HT-29 (cell line): ENCODE data around the gene MED31. TPM values are rescaled to one million over a fixed set of nuclear protein-coding genes. Genes with fewer than 3 reads are reported as not detected.
"Not testable (repeated sequence)": the region's sequence is repeated elsewhere in the genome, so short reads cannot be mapped to it uniquely, and the experiment has no call there.

Experiments used
- DNase-seq: peaks from one replicate; pipeline ENCODE4 v3.0.0-alpha.2; 2015; ENCODE audit warnings: low spot score
- total RNA-seq: library from RNA; depleted of rRNA; stranded (reverse); fragments of >200 nt; shearing (Covaris generic); gene quantifications from 2 replicates; pipeline ENCODE4 v1.2.3, GENCODE V29; 2014

MED31 gene
- total RNA-seq, 1 experiment from 2014 or later, result 4.1 TPM

DNA sequence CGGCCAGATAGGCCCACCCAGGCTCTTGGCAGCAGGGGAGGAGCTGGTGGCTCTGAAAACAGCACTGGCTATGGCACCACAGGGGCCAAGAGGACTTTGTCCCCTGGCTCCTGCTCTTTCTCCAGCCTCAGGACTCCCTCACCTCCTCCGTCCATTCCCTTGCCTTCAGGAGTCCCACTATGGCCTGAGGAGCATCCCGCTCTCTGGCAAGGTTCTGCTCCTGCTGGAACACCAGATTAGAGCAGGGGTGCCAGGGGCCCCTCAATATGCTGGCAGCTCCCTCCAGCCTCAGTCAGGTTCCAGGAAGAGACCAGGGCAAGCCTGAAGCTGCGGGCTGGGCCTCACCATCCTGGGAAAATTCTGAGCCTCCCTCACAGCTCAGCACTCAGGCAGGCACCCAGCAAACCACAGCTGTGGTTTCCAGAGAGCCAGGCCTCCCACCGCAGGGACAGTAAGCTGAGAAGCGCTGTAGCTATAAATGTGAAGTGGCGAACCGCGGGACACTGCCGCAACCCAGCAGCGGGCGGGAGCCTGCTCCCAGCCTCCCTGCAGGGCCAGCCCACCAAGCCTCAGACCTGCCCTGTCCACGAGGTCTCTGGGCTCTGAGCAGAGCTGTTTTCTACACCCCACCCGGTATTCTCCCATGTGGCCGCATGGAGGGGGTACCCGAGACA lies 25.9 kb upstream of the MED31 start:
- DNase-seq, result no peak

- DNase-seq, result no peak
Measured at GRCh38 chr17:6676802-6677157, 25.4 kb upstream of the MED31 start.

- no peak for DNase-seq
Measured at GRCh38 chr17:6675201-6675825, 23.9 kb upstream of the MED31 start.

DNA sequence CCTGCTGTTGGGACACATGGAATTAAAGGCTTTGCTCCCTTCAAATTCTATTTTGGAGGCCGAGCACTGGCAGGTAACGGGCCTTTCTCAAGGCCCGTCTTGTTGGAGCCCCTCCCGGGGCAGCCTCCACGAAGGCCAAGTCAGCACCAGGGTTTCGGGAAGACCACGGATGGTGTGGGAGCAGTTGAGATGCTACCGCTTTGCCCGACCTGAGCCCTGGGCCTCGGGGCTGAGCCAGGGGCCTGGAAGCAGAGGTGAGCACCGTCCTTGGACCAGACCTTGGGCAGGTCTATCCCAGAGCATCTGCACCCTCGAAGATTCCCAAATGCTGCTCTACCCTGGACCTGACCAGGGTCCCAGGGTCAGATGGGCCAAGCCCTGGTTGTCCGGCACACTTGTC lies 23.2 kb upstream of the MED31 start:
- DNase-seq, result no peak

GRCh38 chr17:6671431-6671830 lies 20.0 kb upstream of the MED31 start:
- no peak for DNase-seq

GRCh38 chr17:6670999-6671398 lies 19.6 kb upstream of the MED31 start:
- DNase-seq, result no peak

DNA sequence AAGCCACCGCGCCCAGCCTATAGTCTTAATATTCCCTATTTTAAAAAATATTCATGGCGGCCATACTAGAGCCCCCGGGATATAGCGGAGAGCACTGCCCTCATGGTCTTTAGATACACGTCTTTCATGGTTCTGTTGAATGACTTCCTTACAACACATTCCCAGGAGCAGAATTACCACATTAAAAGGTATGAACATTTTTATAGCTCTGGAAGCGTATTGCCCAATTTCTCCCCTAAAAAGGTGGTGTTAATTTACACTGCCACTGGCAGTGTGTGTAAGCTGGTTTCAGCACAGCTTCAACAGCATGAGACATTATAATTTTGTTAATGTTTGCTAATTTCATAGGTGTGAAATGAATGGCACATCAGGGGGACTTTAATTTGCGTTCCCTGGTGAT lies 19.2 kb upstream of the MED31 start:
- no peak for DNase-seq

DNA sequence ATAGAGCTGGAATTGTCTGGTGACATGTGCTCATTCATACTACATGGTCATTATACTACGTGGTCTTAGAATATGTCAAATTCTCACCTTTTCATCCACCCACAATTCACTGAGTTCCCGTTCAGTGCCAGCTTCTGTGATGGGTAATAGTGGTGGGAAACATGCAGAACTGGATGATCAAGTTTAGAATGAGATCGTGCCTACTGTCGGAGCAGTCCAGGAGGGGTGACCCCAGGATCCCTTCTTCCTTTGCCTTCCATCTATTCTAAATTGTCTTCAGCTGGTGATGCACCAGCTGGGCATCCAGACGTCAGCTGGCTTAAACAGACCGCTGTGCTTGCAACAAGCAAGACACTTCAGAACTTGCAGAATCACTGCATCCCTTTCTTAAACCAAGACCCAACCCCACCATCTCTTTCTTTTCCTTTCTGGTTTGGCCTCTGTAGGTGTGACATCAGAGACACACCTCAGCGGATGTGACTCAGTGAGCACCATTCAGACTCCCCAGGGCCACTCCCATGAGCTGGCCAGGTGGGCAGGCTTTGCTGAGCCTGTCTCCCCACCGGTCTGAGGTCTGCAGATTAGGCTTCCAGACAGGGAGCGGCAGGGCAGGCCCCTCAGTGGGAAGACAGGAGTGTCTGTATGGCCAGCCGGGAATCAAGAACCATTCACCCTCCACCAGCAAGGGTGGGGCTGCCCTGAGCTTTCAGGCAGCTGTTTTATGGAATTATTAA lies 18.2 kb upstream of the MED31 start:
- DNase-seq, result no peak

- DNase-seq, result no peak
Measured at GRCh38 chr17:6668727-6669425, 17.5 kb upstream of the MED31 start.

- no peak for DNase-seq
Measured at GRCh38 chr17:6668219-6668618, 16.8 kb upstream of the MED31 start.

DNA sequence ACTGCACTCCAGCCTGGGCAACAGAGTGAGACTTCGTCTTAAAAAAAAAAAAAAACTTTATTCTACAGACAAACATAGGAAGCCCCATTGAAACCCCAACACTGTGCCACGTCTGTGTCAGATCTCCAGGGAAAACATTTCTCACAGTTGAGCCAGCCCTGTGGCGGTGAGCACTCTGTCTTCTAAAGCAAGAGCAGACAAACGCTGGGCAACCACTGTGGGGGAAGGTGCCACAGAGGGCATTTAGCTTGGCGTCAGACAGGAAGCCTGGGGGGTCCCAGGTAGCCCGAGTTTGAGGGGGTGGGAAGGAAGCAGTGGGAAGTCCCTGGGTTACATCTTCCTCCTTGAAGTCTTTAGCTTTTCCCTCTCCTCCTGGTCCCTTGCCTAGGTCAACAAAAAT lies 16.1 kb upstream of the MED31 start:
- DNase-seq, result no peak

DNA sequence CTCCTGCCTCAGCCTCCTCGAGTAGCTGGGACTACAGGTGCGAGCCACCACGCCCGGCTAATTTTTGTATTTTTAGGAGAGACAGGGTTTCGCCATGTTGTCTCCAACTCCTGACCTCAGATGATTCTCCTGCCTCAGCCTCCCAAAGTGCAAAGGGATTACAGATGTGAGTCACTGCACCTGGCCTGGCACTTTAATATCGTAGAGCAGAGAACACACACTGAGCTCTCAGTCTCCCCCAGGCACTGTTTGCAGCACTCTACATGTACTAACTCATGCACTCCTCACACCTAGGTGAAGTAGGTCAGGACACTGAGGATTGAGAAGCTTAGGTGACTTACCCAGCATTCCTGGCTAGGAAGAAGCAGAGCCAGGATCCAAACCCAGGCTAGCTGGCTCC lies 15.2 kb upstream of the MED31 start:
- DNase-seq, result no peak

GRCh38 chr17:6666077-6666521 lies 14.7 kb upstream of the MED31 start:
- peak; percentile 66 for DNase-seq

DNA sequence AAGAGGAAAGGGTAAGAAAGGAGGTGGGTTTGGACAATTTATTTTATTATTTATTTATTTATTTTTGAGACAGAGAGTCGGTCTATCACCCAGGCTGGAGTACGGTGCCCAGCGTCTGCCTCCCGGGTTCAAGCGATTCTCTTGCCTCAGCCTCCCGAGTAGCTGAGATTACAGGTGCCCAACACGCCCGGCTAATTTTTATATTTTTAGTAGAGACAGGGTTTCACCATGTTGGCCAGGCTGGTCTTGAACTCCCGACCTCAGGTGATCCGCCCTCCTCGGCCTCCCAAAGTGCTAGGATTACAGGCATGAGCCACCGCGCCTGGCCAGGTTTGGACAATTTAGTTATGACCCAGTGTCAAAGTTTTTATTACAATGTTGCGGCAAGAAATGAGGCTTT lies 11.8 kb upstream of the MED31 start:
- not testable (repeated sequence) for DNase-seq

- no peak for DNase-seq
Measured at GRCh38 chr17:6661464-6661848, 10.1 kb upstream of the MED31 start.

- DNase-seq, result no peak
Measured at GRCh38 chr17:6660805-6661463, 9.5 kb upstream of the MED31 start.

DNA sequence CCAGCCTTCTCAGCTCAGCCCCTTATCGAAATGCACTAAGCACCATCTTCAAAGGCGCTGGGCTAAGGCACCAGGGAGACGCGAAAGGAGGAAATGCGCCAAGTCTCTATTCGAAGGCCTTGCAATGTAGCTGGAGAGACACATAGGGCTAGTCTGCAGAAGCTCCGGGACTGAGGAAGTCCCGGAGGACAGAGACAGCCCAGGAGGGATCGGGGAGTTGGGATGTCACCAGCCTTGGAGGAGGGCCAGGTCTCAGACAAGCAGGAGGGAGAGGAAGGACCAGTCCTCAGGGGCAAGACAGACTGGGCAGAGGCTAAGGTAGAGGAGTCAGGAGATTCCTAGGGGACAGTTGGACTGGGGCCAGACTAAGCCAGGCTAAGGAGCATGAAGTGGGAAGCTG lies 8.7 kb upstream of the MED31 start:
- no peak for DNase-seq

DNA sequence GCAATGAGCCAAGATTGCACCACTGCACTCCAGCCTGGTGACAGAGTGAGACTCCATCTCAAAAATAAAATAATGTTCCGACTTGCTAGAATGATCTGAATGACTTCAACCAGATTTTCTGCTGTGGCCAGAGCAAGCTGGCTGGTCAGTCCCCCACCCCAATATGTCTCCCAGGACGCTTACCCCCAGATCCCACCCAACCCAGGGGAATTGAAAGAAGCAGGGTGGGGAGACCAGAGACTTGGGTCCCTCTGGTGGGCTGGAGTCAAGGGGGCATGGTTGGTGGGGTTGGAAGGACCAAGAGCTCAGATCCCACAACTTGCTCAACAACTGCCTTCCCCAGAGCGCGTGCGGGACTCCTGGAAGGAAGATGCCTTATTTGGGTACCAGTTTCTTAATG lies 7.0 kb upstream of the MED31 start:
- not testable (repeated sequence) for DNase-seq

GRCh38 chr17:6657633-6658287 lies 6.4 kb upstream of the MED31 start:
- no peak for DNase-seq

- DNase-seq, result not testable (repeated sequence)
Measured at GRCh38 chr17:6656797-6657632, 5.6 kb upstream of the MED31 start.
